ENCODE results near the gene LRRC7. TPM values are rescaled to one million over a fixed set of nuclear protein-coding genes. Genes with fewer than 3 reads are reported as not detected.
A peak's percentile ranks its signal among the peaks of the same experiment; 100 is the strongest.

The LRRC7 gene
- total RNA-seq, 1 donor: 0.09 TPM

GRCh38 chr1:69992594-69992993 is 424.9 kb downstream of the LRRC7 start:
- no peak for TF ChIP-seq CTCF (IDR thresholded peaks at IDR 0.05; ENCODE audit: insufficient read depth, low read length)
- no peak overlapping the region for H3K4me3 ChIP-seq (ENCODE audit: low read depth, low read length)
- no peak for DNase-seq (ENCODE audit: low read depth)

- peak; percentile 44 for DNase-seq (ENCODE audit: low read depth)
- no peak for TF ChIP-seq CTCF (IDR thresholded peaks at IDR 0.05; ENCODE audit: insufficient read depth, low read length)
- no peak overlapping the region for H3K4me3 ChIP-seq (ENCODE audit: low read depth, low read length)
Observed at GRCh38 chr1:69993810-69994209, 426.1 kb downstream of the LRRC7 start.

- peak; percentile 35 for DNase-seq (ENCODE audit: low read depth)
- H3K4me3 ChIP-seq (ENCODE audit: low read depth, low read length): no peak overlapping the region
- no peak for TF ChIP-seq CTCF (IDR thresholded peaks at IDR 0.05; ENCODE audit: insufficient read depth, low read length)
Observed at GRCh38 chr1:69994241-69994640, 426.5 kb downstream of the LRRC7 start.

GRCh38 chr1:69998847-69999246 is 431.1 kb downstream of the LRRC7 start:
- no peak overlapping the region for H3K4me3 ChIP-seq (ENCODE audit: low read depth, low read length)
- no peak for TF ChIP-seq CTCF (IDR thresholded peaks at IDR 0.05; ENCODE audit: insufficient read depth, low read length)
- no peak for DNase-seq (ENCODE audit: low read depth)

GRCh38 chr1:70003211-70003908 is 435.6 kb downstream of the LRRC7 start:
- TF ChIP-seq CTCF (IDR thresholded peaks at IDR 0.05; ENCODE audit: insufficient read depth, low read length): no peak
- H3K4me3 ChIP-seq (ENCODE audit: low read depth, low read length): no peak overlapping the region
- DNase-seq (ENCODE audit: low read depth): no peak

- TF ChIP-seq CTCF (IDR thresholded peaks at IDR 0.05; ENCODE audit: insufficient read depth, low read length): no peak
- no peak for DNase-seq (ENCODE audit: low read depth)
Observed at GRCh38 chr1:70005386-70006034, 437.8 kb downstream of the LRRC7 start.

More at GRCh38 chr1:70005386-70006034, 437.8 kb downstream of the LRRC7 start:
- no peak overlapping the region for H3K4me3 ChIP-seq (ENCODE audit: low read depth, low read length)

All from fibroblast of the aortic adventitia (primary cell).